CD8-positive, alpha-beta memory T cell (primary cell): ENCODE data around the gene EEA1. TPM values are rescaled to one million over a fixed set of nuclear protein-coding genes. Genes with fewer than 3 reads are reported as not detected.
A peak's percentile ranks its signal among the peaks of the same experiment; 100 is the strongest.

Experiments
- CTCF ChIA-PET: fragments of 350-600 bp; sonication (Branson Sonifier 250); formaldehyde crosslinking; loops from one replicate; lab custom pipeline; 2021; ENCODE audit warnings: antibody characterized with exemption; lab: Charles Lee
- POLR2A ChIA-PET: fragments of 350-600 bp; sonication (Branson Sonifier 250); formaldehyde crosslinking; loops from one replicate; lab custom pipeline; 2021; ENCODE audit warnings: antibody characterized with exemption; lab: Charles Lee
- DNase-seq, 5 donors: peaks; one replicate each; pipeline versions ENCODE4 v3.0.0 to v3.0.0-alpha.2; 2020 to 2022; ENCODE audit warnings: mixed read lengths in 1 of 5
- H3K27ac ChIP-seq: one replicate; pipeline ENCODE4 v1.7.0; 2013; ENCODE audit warnings: low read depth, mild to moderate bottlenecking, low read length, moderate library complexity
- H3K27me3 ChIP-seq: 2 replicates; pipeline ENCODE4 v1.7.0; 2013; ENCODE audit warnings: low read length, mild to moderate bottlenecking; ENCODE audit not compliant: insufficient read depth, poor library complexity, severe bottlenecking
- H3K36me3 ChIP-seq: 2 replicates; pipeline ENCODE4 v1.7.0; 2013; ENCODE audit warnings: mild to moderate bottlenecking, low read length, moderate library complexity; ENCODE audit not compliant: insufficient read depth
- H3K4me1 ChIP-seq: 2 replicates; pipeline ENCODE4 v1.7.0; 2013; ENCODE audit warnings: mild to moderate bottlenecking, low read length, moderate library complexity; ENCODE audit not compliant: insufficient read depth
- H3K4me3 ChIP-seq: 2 replicates; pipeline ENCODE4 v1.7.0; 2013; ENCODE audit warnings: mild to moderate bottlenecking, low read length
- H3K9me3 ChIP-seq: 2 replicates; pipeline ENCODE4 v1.7.0; 2013; ENCODE audit warnings: mild to moderate bottlenecking, low read length
- H3K27ac Mint-ChIP-seq, 8 donors: one replicate each; pipeline ENCODE4 v1.8.0; 2020 to 2021; ENCODE audit warnings: mixed read lengths in 8 of 8, mild to moderate bottlenecking in 6 of 8, inconsistent platforms in 3 of 8, moderate library complexity in 3 of 8
- H3K27me3 Mint-ChIP-seq, 2 donors: one replicate each; pipeline ENCODE4 v1.8.0; 2020 to 2021; ENCODE audit warnings: mixed read lengths in 2 of 2, mild to moderate bottlenecking in 1 of 2, moderate library complexity in 1 of 2
- H3K36me3 Mint-ChIP-seq, 3 donors: one replicate each; pipeline ENCODE4 v1.8.0; 2020 to 2021; ENCODE audit warnings: mixed read lengths in 3 of 3, inconsistent platforms in 1 of 3, mild to moderate bottlenecking in 1 of 3
- H3K4me1 Mint-ChIP-seq, 3 donors: one replicate each; pipeline ENCODE4 v1.8.0; 2020 to 2021; ENCODE audit warnings: mixed read lengths in 3 of 3, inconsistent platforms in 1 of 3, mild to moderate bottlenecking in 1 of 3
- H3K4me3 Mint-ChIP-seq, 7 donors: one replicate each; pipeline ENCODE4 v1.8.0; 2020 to 2021; ENCODE audit warnings: mixed read lengths in 7 of 7, mild to moderate bottlenecking in 6 of 7, moderate library complexity in 4 of 7, inconsistent platforms in 2 of 7
- H3K9me3 Mint-ChIP-seq, 5 donors: one replicate each; pipeline ENCODE4 v1.8.0; 2020 to 2022; ENCODE audit warnings: mixed read lengths in 5 of 5, mild to moderate bottlenecking in 3 of 5, moderate library complexity in 2 of 5, inconsistent platforms in 1 of 5
- polyA plus RNA-seq: library from polyadenylated mRNA; unstranded; fragments of 300-500 nt; fragmentation: Illumina TruSeq; gene quantifications from one replicate; pipeline ENCODE4 v1.2.3, GENCODE V29; 2021
- total RNA-seq, 2 experiments: library from RNA; stranded (reverse); gene quantifications; one replicate each; pipeline ENCODE4 v1.2.3, GENCODE V29; 2021

EEA1 gene
- total and polyA plus RNA-seq, 3 experiments from 2014 or later = 9.3 to 23.6 (median 21.5) TPM

GRCh38 chr12:92930421-92930820, 1.3 kb upstream of the EEA1 start:
- H3K27me3 Mint-ChIP-seq = no peaks in the 10 kb centered on the region
- ChIA-PET CTCF (interaction anchor here (1.7 kb wide), 1 partner anchor 508 kb away, joined by 4 read pairs; no protein-coding TSS in a partner anchor), POLR2A (interaction anchor here (1.0 kb wide), 1 partner anchor 7 kb away, joined by 4 read pairs; no protein-coding TSS in a partner anchor)
- peaks cover 0 to 1% (median 0%) of the 10 kb centered on the region in 3 donors for H3K36me3 Mint-ChIP-seq
- peak overlapping the region in 5 of 8 donors; percentile 38 to 99 (median 97) for H3K27ac Mint-ChIP-seq
- peaks cover 26 to 32% (median 30%) of the 10 kb centered on the region in 3 donors for H3K4me1 Mint-ChIP-seq
- no peaks in the 10 kb centered on the region for H3K27me3 ChIP-seq
- no peak overlapping the region for H3K27ac ChIP-seq
- no peak overlapping the region for H3K4me3 ChIP-seq
- no peaks in the 10 kb centered on the region for H3K9me3 ChIP-seq
- peak overlapping the region; percentile 17 to 93 (median 89) for H3K4me3 Mint-ChIP-seq
- DNase-seq = no peak
- H3K4me1 ChIP-seq = peaks cover 27% of the 10 kb centered on the region
- H3K9me3 Mint-ChIP-seq = no peaks in the 10 kb centered on the region
- no peaks in the 10 kb centered on the region for H3K36me3 ChIP-seq

- H3K9me3 ChIP-seq = no peaks in the 10 kb centered on the region
- Mint-ChIP-seq H3K27me3 (no peaks in the 10 kb centered on the region), H3K9me3 (no peaks in the 10 kb centered on the region), H3K4me3 (peak overlapping the region; percentile 88 to 94 (median 90)), H3K4me1 (peaks cover 28 to 36% (median 33%) of the 10 kb centered on the region in 3 donors), H3K36me3 (peaks cover 0 to 1% (median 0%) of the 10 kb centered on the region in 3 donors), H3K27ac (peak overlapping the region in 7 of 8 donors; percentile 91 to 99 (median 96))
- H3K36me3 ChIP-seq = no peaks in the 10 kb centered on the region
- no peak for DNase-seq
- H3K27me3 ChIP-seq = no peaks in the 10 kb centered on the region
- peak overlapping the region; percentile 87 for H3K27ac ChIP-seq
- ChIA-PET POLR2A (interaction anchor here (0.6 to 2.0 kb wide), 5 partner anchors 8 to 538 kb away, joined by 3 to 7 read pairs (median 4); partner anchors contain the start of gene MRPL42), CTCF (interaction anchor here (1.1 to 4.1 kb wide), 6 partner anchors 13 to 1172 kb away, joined by 3 to 19 read pairs (median 4); no protein-coding TSS in a partner anchor)
- peak overlapping the region; percentile 93 for H3K4me3 ChIP-seq
- peaks cover 27% of the 10 kb centered on the region for H3K4me1 ChIP-seq
Measured at GRCh38 chr12:92929983-92930382, 888 bp upstream of the EEA1 start.

- Histone ChIP-seq H3K36me3 (no peaks in the 10 kb centered on the region), H3K4me3 (peak overlapping the region; percentile 64), H3K27me3 (no peaks in the 10 kb centered on the region), H3K27ac (peak overlapping the region; percentile 87), H3K9me3 (no peaks in the 10 kb centered on the region), H3K4me1 (peaks cover 27% of the 10 kb centered on the region)
- ChIA-PET CTCF (interaction anchor here (0.8 to 4.1 kb wide), 8 partner anchors 12 to 1173 kb away, joined by 3 to 19 read pairs (median 4); no protein-coding TSS in a partner anchor), POLR2A (interaction anchor here (1.3 to 2.0 kb wide), 5 partner anchors 16 to 783 kb away, joined by 4 to 14 read pairs (median 5); partner anchors contain the start of genes BTG1 and CRADD)
- Mint-ChIP-seq H3K27me3 (no peaks in the 10 kb centered on the region), H3K4me1 (peaks cover 30 to 45% (median 39%) of the 10 kb centered on the region in 3 donors), H3K9me3 (no peaks in the 10 kb centered on the region), H3K36me3 (peaks cover under 1 to 2% (median 1%) of the 10 kb centered on the region in 3 donors), H3K4me3 (peak overlapping the region; percentile 85 to 94 (median 90)), H3K27ac (peak overlapping the region; percentile 93 to 99 (median 94))
- DNase-seq = peak in 3 of 5 donors; percentile 27 to 69 (median 35)
Measured at GRCh38 chr12:92928421-92928961, 604 bp downstream of the EEA1 start.

- DNase-seq = peak in 2 of 5 donors; percentile 13 to 38
- Mint-ChIP-seq H3K36me3 (peaks cover 3 to 5% (median 3%) of the 10 kb centered on the region in 3 donors), H3K9me3 (no peaks in the 10 kb centered on the region), H3K27ac (peak overlapping the region; percentile 93 to 99 (median 94)), H3K4me3 (peak overlapping the region; percentile 85 to 93 (median 89)), H3K27me3 (no peaks in the 10 kb centered on the region), H3K4me1 (peaks cover 31 to 49% (median 43%) of the 10 kb centered on the region in 3 donors)
- no peaks in the 10 kb centered on the region for H3K27me3 ChIP-seq
- H3K27ac ChIP-seq = peak overlapping the region; percentile 74
- H3K4me1 ChIP-seq = peaks cover 27% of the 10 kb centered on the region
- H3K36me3 ChIP-seq = no peaks in the 10 kb centered on the region
- peak overlapping the region; percentile 33 for H3K4me3 ChIP-seq
- CTCF ChIA-PET = interaction anchor here (0.8 to 4.1 kb wide), 7 partner anchors 11 to 540 kb away, joined by 3 to 19 read pairs (median 4); no protein-coding TSS in a partner anchor
- no peaks in the 10 kb centered on the region for H3K9me3 ChIP-seq
- POLR2A ChIA-PET = interaction anchor here (1.3 to 2.0 kb wide), 5 partner anchors 16 to 782 kb away, joined by 4 to 14 read pairs (median 5); partner anchors contain the start of genes BTG1 and CRADD
Measured at GRCh38 chr12:92927436-92928281, 1.4 kb downstream of the EEA1 start.

- peaks cover 3 to 9% (median 5%) of the 10 kb centered on the region in 3 donors for H3K36me3 Mint-ChIP-seq
- no peaks in the 10 kb centered on the region for H3K9me3 Mint-ChIP-seq
- no peaks in the 10 kb centered on the region for H3K27me3 Mint-ChIP-seq
- H3K4me3 ChIP-seq = no peak overlapping the region
- H3K4me1 Mint-ChIP-seq = peaks cover 35 to 54% (median 48%) of the 10 kb centered on the region in 3 donors
- H3K27ac ChIP-seq = no peak overlapping the region
- H3K27me3 ChIP-seq = no peaks in the 10 kb centered on the region
- DNase-seq = peak in 4 of 5 donors; percentile 11 to 54 (median 26)
- POLR2A ChIA-PET = no interaction called here
- no peaks in the 10 kb centered on the region for H3K36me3 ChIP-seq
- H3K4me3 Mint-ChIP-seq = peak overlapping the region; percentile 85 to 93 (median 89)
- H3K9me3 ChIP-seq = no peaks in the 10 kb centered on the region
- peaks cover 27% of the 10 kb centered on the region for H3K4me1 ChIP-seq
- H3K27ac Mint-ChIP-seq = peak overlapping the region; percentile 85 to 99 (median 94)
- CTCF ChIA-PET = interaction anchor here (0.9 to 4.1 kb wide), 5 partner anchors 19 to 455 kb away, joined by 3 to 19 read pairs (median 5); no protein-coding TSS in a partner anchor
Measured at GRCh38 chr12:92927055-92927435, 2.0 kb downstream of the EEA1 start.

GRCh38 chr12:92926549-92926948, 2.5 kb downstream of the EEA1 start:
- no peak for DNase-seq
- H3K27ac ChIP-seq = no peak overlapping the region
- peaks cover 3 to 11% (median 7%) of the 10 kb centered on the region in 3 donors for H3K36me3 Mint-ChIP-seq
- peak overlapping the region; percentile 2 to 99 (median 76) for H3K27ac Mint-ChIP-seq
- no peaks in the 10 kb centered on the region for H3K27me3 ChIP-seq
- H3K36me3 ChIP-seq = no peaks in the 10 kb centered on the region
- H3K4me3 Mint-ChIP-seq = peak overlapping the region in 3 of 7 donors; percentile 85 to 93 (median 87)
- no peak overlapping the region for H3K4me3 ChIP-seq
- H3K4me1 ChIP-seq = peaks cover 27% of the 10 kb centered on the region
- no peaks in the 10 kb centered on the region for H3K9me3 Mint-ChIP-seq
- H3K9me3 ChIP-seq = no peaks in the 10 kb centered on the region
- POLR2A ChIA-PET = interaction anchor here (0.6 kb wide), 1 partner anchor 17 kb away, joined by 4 read pairs; no protein-coding TSS in a partner anchor
- CTCF ChIA-PET = interaction anchor here (1.4 to 4.1 kb wide), 3 partner anchors 19 to 60 kb away, joined by 5 to 19 read pairs (median 5); no protein-coding TSS in a partner anchor
- H3K27me3 Mint-ChIP-seq = no peaks in the 10 kb centered on the region
- H3K4me1 Mint-ChIP-seq = peaks cover 37 to 57% (median 52%) of the 10 kb centered on the region in 3 donors

- CTCF ChIA-PET = no interaction called here
- H3K36me3 Mint-ChIP-seq = peaks cover 2 to 11% (median 7%) of the 10 kb centered on the region in 3 donors
- Histone ChIP-seq H3K4me3 (no peak overlapping the region), H3K27ac (no peak overlapping the region), H3K9me3 (no peaks in the 10 kb centered on the region), H3K27me3 (no peaks in the 10 kb centered on the region), H3K4me1 (peaks cover 7% of the 10 kb centered on the region), H3K36me3 (no peaks in the 10 kb centered on the region)
- peaks cover 16 to 32% (median 29%) of the 10 kb centered on the region in 3 donors for H3K4me1 Mint-ChIP-seq
- H3K9me3 Mint-ChIP-seq = no peaks in the 10 kb centered on the region
- no peak for DNase-seq
- H3K27me3 Mint-ChIP-seq = no peaks in the 10 kb centered on the region
- H3K27ac Mint-ChIP-seq = no peak overlapping the region
- no peak overlapping the region for H3K4me3 Mint-ChIP-seq
- POLR2A ChIA-PET = no interaction called here
Measured at GRCh38 chr12:92921877-92922276, 7.2 kb downstream of the EEA1 start.
